Memory B cell (primary cell): ENCODE results near the gene PRKG2.
A peak's percentile ranks its signal among the peaks of the same experiment; 100 is the strongest.
"Not testable (repeated sequence)": the region's sequence is repeated elsewhere in the genome, so short reads cannot be mapped to it uniquely, and the experiment has no call there.

Experiments
- ATAC-seq: fragments of 150-1000 bp; cut with Tn5 transposase; 2 replicates; pipeline ENCODE4 v1.10.0; 2021; ENCODE audit warnings: low read depth, mild to moderate bottlenecking, moderate library complexity
- DNase-seq, 2 donors: peaks; one replicate each; pipeline ENCODE4 v3.0.0; 2022; ENCODE audit warnings: low spot score in 2 of 2
- H3K27ac Mint-ChIP-seq: one replicate; pipeline ENCODE4 v1.8.0; 2022; ENCODE audit warnings: mild to moderate bottlenecking, moderate library complexity, mixed read lengths
- H3K27me3 Mint-ChIP-seq: one replicate; pipeline ENCODE4 v1.8.0; 2022; ENCODE audit warnings: mixed read lengths
- H3K36me3 Mint-ChIP-seq: one replicate; pipeline ENCODE4 v1.8.0; 2022; ENCODE audit warnings: mild to moderate bottlenecking, mixed read lengths
- H3K4me1 Mint-ChIP-seq: one replicate; pipeline ENCODE4 v1.8.0; 2022; ENCODE audit warnings: mixed read lengths
- H3K4me3 Mint-ChIP-seq: one replicate; pipeline ENCODE4 v1.8.0; 2022; ENCODE audit warnings: mild to moderate bottlenecking, moderate library complexity, mixed read lengths
- H3K9me3 Mint-ChIP-seq: one replicate; pipeline ENCODE4 v1.8.0; 2022; ENCODE audit warnings: mixed read lengths

PRKG2 gene

GRCh38 chr4:81162752-81163458 is 52.1 kb downstream of the PRKG2 start:
- Mint-ChIP-seq H3K9me3 (no peaks in the 10 kb centered on the region), H3K27me3 (no peaks in the 10 kb centered on the region), H3K36me3 (no peaks in the 10 kb centered on the region), H3K4me1 (peaks cover 4% of the 10 kb centered on the region), H3K27ac (no peak overlapping the region), H3K4me3 (no peak overlapping the region)
- DNase-seq: no peak
- no peak for ATAC-seq

GRCh38 chr4:81153714-81154323 is 61.2 kb downstream of the PRKG2 start:
- not testable (repeated sequence) for H3K9me3 Mint-ChIP-seq, H3K36me3 Mint-ChIP-seq, H3K27ac Mint-ChIP-seq, H3K4me1 Mint-ChIP-seq, ATAC-seq, H3K27me3 Mint-ChIP-seq
- DNase-seq: peak in 1 of 2 donors; percentile 16
- H3K4me3 Mint-ChIP-seq: peak overlapping the region; percentile 73

GRCh38 chr4:81152839-81153713 is 61.9 kb downstream of the PRKG2 start:
- DNase-seq: no peak
- H3K4me1 Mint-ChIP-seq: no peaks in the 10 kb centered on the region
- no peak for ATAC-seq
- no peaks in the 10 kb centered on the region for H3K27me3 Mint-ChIP-seq
- no peak overlapping the region for H3K27ac Mint-ChIP-seq
- H3K36me3 Mint-ChIP-seq: no peaks in the 10 kb centered on the region
- peak overlapping the region; percentile 73 for H3K4me3 Mint-ChIP-seq
- H3K9me3 Mint-ChIP-seq: peaks cover 2% of the 10 kb centered on the region

- ATAC-seq (no peak), DNase-seq (no peak)
- Mint-ChIP-seq H3K36me3 (no peaks in the 10 kb centered on the region), H3K27me3 (no peaks in the 10 kb centered on the region), H3K4me1 (no peaks in the 10 kb centered on the region), H3K4me3 (no peak overlapping the region), H3K9me3 (no peaks in the 10 kb centered on the region), H3K27ac (no peak overlapping the region)
Measured at GRCh38 chr4:81149976-81150375, 65.0 kb downstream of the PRKG2 start.

- Mint-ChIP-seq H3K4me3 (no peak overlapping the region), H3K36me3 (no peaks in the 10 kb centered on the region), H3K4me1 (no peaks in the 10 kb centered on the region), H3K9me3 (no peaks in the 10 kb centered on the region), H3K27me3 (no peaks in the 10 kb centered on the region), H3K27ac (no peak overlapping the region)
- DNase-seq: no peak
- ATAC-seq: no peak
Measured at GRCh38 chr4:81148576-81148975, 66.4 kb downstream of the PRKG2 start.

GRCh38 chr4:81146466-81146865 is 68.6 kb downstream of the PRKG2 start:
- H3K4me1 Mint-ChIP-seq: no peaks in the 10 kb centered on the region
- no peak overlapping the region for H3K4me3 Mint-ChIP-seq
- ATAC-seq (no peak), DNase-seq (no peak)
- no peaks in the 10 kb centered on the region for H3K36me3 Mint-ChIP-seq
- no peaks in the 10 kb centered on the region for H3K9me3 Mint-ChIP-seq
- H3K27me3 Mint-ChIP-seq: no peaks in the 10 kb centered on the region
- H3K27ac Mint-ChIP-seq: no peak overlapping the region

GRCh38 chr4:81143183-81143582 is 71.8 kb downstream of the PRKG2 start:
- no peak for DNase-seq
- Mint-ChIP-seq H3K36me3 (no peaks in the 10 kb centered on the region), H3K4me1 (no peaks in the 10 kb centered on the region)

GRCh38 chr4:81142744-81143143 is 72.3 kb downstream of the PRKG2 start:
- no peak overlapping the region for H3K27ac Mint-ChIP-seq
- no peaks in the 10 kb centered on the region for H3K36me3 Mint-ChIP-seq
- H3K9me3 Mint-ChIP-seq: no peaks in the 10 kb centered on the region
- ATAC-seq (no peak), DNase-seq (no peak)
- H3K4me3 Mint-ChIP-seq: no peak overlapping the region
- no peaks in the 10 kb centered on the region for H3K4me1 Mint-ChIP-seq
- no peaks in the 10 kb centered on the region for H3K27me3 Mint-ChIP-seq

More at GRCh38 chr4:81143183-81143582, 71.8 kb downstream of the PRKG2 start:
- ATAC-seq: no peak
- no peak overlapping the region for H3K27ac Mint-ChIP-seq
- no peaks in the 10 kb centered on the region for H3K27me3 Mint-ChIP-seq
- H3K4me3 Mint-ChIP-seq: no peak overlapping the region
- H3K9me3 Mint-ChIP-seq: no peaks in the 10 kb centered on the region

GRCh38 chr4:81137894-81138293 is 77.1 kb downstream of the PRKG2 start:
- H3K9me3 Mint-ChIP-seq: no peaks in the 10 kb centered on the region
- H3K4me3 Mint-ChIP-seq: no peak overlapping the region
- DNase-seq (no peak), ATAC-seq (no peak)
- H3K4me1 Mint-ChIP-seq: no peaks in the 10 kb centered on the region
- H3K27me3 Mint-ChIP-seq: peaks cover 5% of the 10 kb centered on the region
- H3K27ac Mint-ChIP-seq: no peak overlapping the region
- no peaks in the 10 kb centered on the region for H3K36me3 Mint-ChIP-seq

GRCh38 chr4:81137446-81137845 is 77.6 kb downstream of the PRKG2 start:
- H3K4me1 Mint-ChIP-seq: no peaks in the 10 kb centered on the region
- no peak for DNase-seq

GRCh38 chr4:81136161-81136905 is 78.7 kb downstream of the PRKG2 start:
- Mint-ChIP-seq H3K27ac (no peak overlapping the region), H3K4me1 (no peaks in the 10 kb centered on the region), H3K36me3 (no peaks in the 10 kb centered on the region), H3K27me3 (peaks cover 5% of the 10 kb centered on the region), H3K4me3 (no peak overlapping the region), H3K9me3 (no peaks in the 10 kb centered on the region)
- ATAC-seq (no peak), DNase-seq (no peak)

More at GRCh38 chr4:81137446-81137845, 77.6 kb downstream of the PRKG2 start:
- H3K36me3 Mint-ChIP-seq: no peaks in the 10 kb centered on the region
- no peak overlapping the region for H3K27ac Mint-ChIP-seq
- ATAC-seq: no peak
- H3K4me3 Mint-ChIP-seq: no peak overlapping the region
- peaks cover 5% of the 10 kb centered on the region for H3K27me3 Mint-ChIP-seq
- H3K9me3 Mint-ChIP-seq: no peaks in the 10 kb centered on the region

GRCh38 chr4:81135501-81135900 is 79.5 kb downstream of the PRKG2 start:
- Mint-ChIP-seq H3K27me3 (peaks cover 5% of the 10 kb centered on the region), H3K36me3 (no peaks in the 10 kb centered on the region), H3K4me1 (no peaks in the 10 kb centered on the region), H3K4me3 (no peak overlapping the region), H3K9me3 (no peaks in the 10 kb centered on the region), H3K27ac (no peak overlapping the region)
- no peak for DNase-seq
- no peak for ATAC-seq

GRCh38 chr4:81131563-81131962 is 83.5 kb downstream of the PRKG2 start:
- no peaks in the 10 kb centered on the region for H3K9me3 Mint-ChIP-seq
- no peak for ATAC-seq

GRCh38 chr4:81131066-81131465 is 84.0 kb downstream of the PRKG2 start:
- DNase-seq (no peak), ATAC-seq (no peak)
- Mint-ChIP-seq H3K4me1 (no peaks in the 10 kb centered on the region), H3K27me3 (peaks cover 4% of the 10 kb centered on the region), H3K36me3 (no peaks in the 10 kb centered on the region), H3K9me3 (no peaks in the 10 kb centered on the region), H3K4me3 (no peak overlapping the region), H3K27ac (no peak overlapping the region)

More at GRCh38 chr4:81131563-81131962, 83.5 kb downstream of the PRKG2 start:
- no peak for DNase-seq
- Mint-ChIP-seq H3K4me1 (no peaks in the 10 kb centered on the region), H3K36me3 (no peaks in the 10 kb centered on the region), H3K27me3 (peaks cover 6% of the 10 kb centered on the region), H3K4me3 (no peak overlapping the region), H3K27ac (no peak overlapping the region)
